GM18499 (cell line): ENCODE measurements around the gene ITPR3.
"Not testable (repeated sequence)": the region's sequence is repeated elsewhere in the genome, so short reads cannot be mapped to it uniquely, and the experiment has no call there.

ENCODE experiments used
- ATAC-seq: cut with Tn5 transposase; IDR thresholded peaks from one replicate; pipeline ENCODE4 v1.9.1; 2021; ENCODE audit warnings: moderate number of reproducible peaks; ENCODE audit not compliant: insufficient read depth, unreplicated experiment

The ITPR3 gene

GRCh38 chr6:33610779-33611732 is 10.1 kb upstream of the ITPR3 start:
- ATAC-seq, result no peak

- ATAC-seq, result no peak
Observed at GRCh38 chr6:33613146-33613794, 7.9 kb upstream of the ITPR3 start.

GRCh38 chr6:33613795-33614168 is 7.3 kb upstream of the ITPR3 start:
- no peak for ATAC-seq

- no peak for ATAC-seq
Observed at GRCh38 chr6:33616113-33616512, 5.0 kb upstream of the ITPR3 start.

GRCh38 chr6:33616913-33617312 is 4.2 kb upstream of the ITPR3 start:
- no peak for ATAC-seq

- no peak for ATAC-seq
Observed at GRCh38 chr6:33619166-33619840, 1.8 kb upstream of the ITPR3 start.

GRCh38 chr6:33620158-33620855 is 815 bp upstream of the ITPR3 start:
- ATAC-seq, result no peak

- no peak for ATAC-seq
Observed at GRCh38 chr6:33621711-33622388, 728 bp downstream of the ITPR3 start.

- no peak for ATAC-seq
Observed at GRCh38 chr6:33622456-33623431, 1.6 kb downstream of the ITPR3 start.

- no peak for ATAC-seq
Observed at GRCh38 chr6:33623895-33624381, 2.8 kb downstream of the ITPR3 start.

- no peak for ATAC-seq
Observed at GRCh38 chr6:33624856-33625255, 3.7 kb downstream of the ITPR3 start.

- no peak for ATAC-seq
Observed at GRCh38 chr6:33627876-33628275, 6.8 kb downstream of the ITPR3 start.

- no peak for ATAC-seq
Observed at GRCh38 chr6:33628401-33628964, 7.4 kb downstream of the ITPR3 start.

GRCh38 chr6:33630014-33630413 is 8.9 kb downstream of the ITPR3 start:
- ATAC-seq, result no peak

- ATAC-seq, result not testable (repeated sequence)
Observed at GRCh38 chr6:33631521-33631920, 10.4 kb downstream of the ITPR3 start.

GRCh38 chr6:33631971-33632557 is 10.9 kb downstream of the ITPR3 start:
- ATAC-seq, result no peak

GRCh38 chr6:33632558-33633039 is 11.5 kb downstream of the ITPR3 start:
- no peak for ATAC-seq

- ATAC-seq, result no peak
Observed at GRCh38 chr6:33633084-33633461, 12.0 kb downstream of the ITPR3 start.
